GM23338 (cell line): ENCODE results near the gene TUBA4B. TPM values are rescaled to one million over a fixed set of nuclear protein-coding genes. Genes with fewer than 3 reads are reported as not detected.

Source experiments
- ATAC-seq: fragments of 200-7000 bp; cut with Tn5 transposase; 3 replicates; pipeline ENCODE4 v1.9.1; 2020
- DNase-seq: peaks from one replicate; pipeline ENCODE4 v3.0.0-alpha.2; 2015; ENCODE audit warnings: low spot score
- H2AFZ ChIP-seq: fragments of 200-600 bp; sonication (generic); 2 replicates; pipeline ENCODE4 v1.8.0; 2016; ENCODE audit warnings: antibody characterized with exemption, mild to moderate bottlenecking, moderate library complexity
- H3F3A ChIP-seq: fragments of 200-600 bp; sonication (generic); replicated peaks from 2 replicates; pipeline ENCODE4 v1.8.0; 2017; ENCODE audit warnings: antibody characterized with exemption, mixed run types, low read depth
- H3K27ac ChIP-seq: fragments of 200-600 bp; sonication (generic); 2 replicates; pipeline ENCODE4 v1.6.1; 2016; ENCODE audit warnings: low read depth
- H3K27me3 ChIP-seq: fragments of 200-600 bp; sonication (generic); 2 replicates; pipeline ENCODE4 v1.8.0; 2016; ENCODE audit warnings: mild to moderate bottlenecking, mixed run types, moderate library complexity; ENCODE audit not compliant: insufficient read depth
- H3K36me3 ChIP-seq: fragments of 200-600 bp; sonication (generic); 2 replicates; pipeline ENCODE4 v1.8.0; 2016; ENCODE audit warnings: mild to moderate bottlenecking; ENCODE audit not compliant: insufficient read depth
- H3K4me1 ChIP-seq: fragments of 200-600 bp; sonication (generic); 2 replicates; pipeline ENCODE4 v1.8.0; 2016; ENCODE audit warnings: mild to moderate bottlenecking, moderate library complexity; ENCODE audit not compliant: insufficient read depth
- H3K4me2 ChIP-seq: fragments of 200-600 bp; sonication (generic); 2 replicates; pipeline ENCODE4 v1.7.1; 2017; ENCODE audit warnings: mixed run types
- H3K4me3 ChIP-seq: fragments of 200-600 bp; sonication (generic); 2 replicates; pipeline ENCODE4 v1.6.1; 2016; ENCODE audit warnings: mixed run types
- H3K79me2 ChIP-seq: fragments of 200-600 bp; sonication (generic); replicated peaks from 2 replicates; pipeline ENCODE4 v1.8.0; 2017; ENCODE audit warnings: mild to moderate bottlenecking; ENCODE audit not compliant: insufficient read depth
- H3K9me2 ChIP-seq: fragments of 200-600 bp; sonication (generic); 2 replicates; pipeline ENCODE4 v1.8.0; 2017; ENCODE audit not compliant: insufficient read depth
- H4K20me1 ChIP-seq: fragments of 200-600 bp; sonication (generic); replicated peaks from 2 replicates; pipeline ENCODE4 v1.8.0; 2017; ENCODE audit warnings: mild to moderate bottlenecking; ENCODE audit not compliant: insufficient read depth
- H3K27ac Mint-ChIP-seq: 2 replicates; pipeline ENCODE4 v1.8.0; 2020; ENCODE audit warnings: inconsistent platforms, mild to moderate bottlenecking, moderate library complexity, mixed read lengths
- H3K27me3 Mint-ChIP-seq: 3 replicates; pipeline ENCODE4 v1.8.0; 2022; ENCODE audit warnings: low read depth, mild to moderate bottlenecking, moderate library complexity, mixed read lengths, inconsistent platforms; ENCODE audit not compliant: insufficient read depth, poor library complexity
- H3K36me3 Mint-ChIP-seq: 3 replicates; pipeline ENCODE4 v1.8.0; 2021; ENCODE audit warnings: low read depth, mild to moderate bottlenecking, inconsistent platforms, moderate library complexity, mixed read lengths
- H3K4me1 Mint-ChIP-seq: 3 replicates; pipeline ENCODE4 v1.8.0; 2020; ENCODE audit warnings: mild to moderate bottlenecking, inconsistent platforms, mixed read lengths
- H3K4me3 Mint-ChIP-seq: 3 replicates; pipeline ENCODE4 v1.8.0; 2021; ENCODE audit warnings: moderate library complexity, mild to moderate bottlenecking, inconsistent platforms, mixed read lengths
- H3K9me3 Mint-ChIP-seq: 3 replicates; pipeline ENCODE4 v1.8.0; 2020; ENCODE audit warnings: moderate library complexity, mild to moderate bottlenecking, inconsistent platforms, mixed read lengths
- CREB1 ChIP-seq: fragments of 250-450 bp; sonication (Bioruptor Pico); IDR thresholded peaks from 2 replicates; pipeline ENCODE4 v1.5.0; 2020; ENCODE audit warnings: low read depth, mild to moderate bottlenecking, moderate library complexity
- CTCF ChIP-seq, 2 experiments: fragments of 200-600 bp in 1 of 2; sonication (generic) in 1 of 2; conservative IDR thresholded peaks; 2 replicates each; pipeline versions ENCODE4 v1.5.1 to v1.6.1; 2016 to 2017; ENCODE audit warnings: antibody characterized with exemption in 2 of 2, low read depth in 2 of 2, mild to moderate bottlenecking in 2 of 2, moderate library complexity in 1 of 2
- EZH2 ChIP-seq: fragments of 200-600 bp; sonication (generic); IDR thresholded peaks from one replicate; pipeline ENCODE4 v1.8.0; 2017; ENCODE audit warnings: antibody characterized with exemption, mild to moderate bottlenecking, low read depth; ENCODE audit not compliant: unreplicated experiment
- JUNB ChIP-seq: IDR thresholded peaks from one replicate; pipeline ENCODE4 v1.6.1; 2016; ENCODE audit warnings: antibody characterized with exemption; ENCODE audit not compliant: unreplicated experiment
- POLR2AphosphoS5 ChIP-seq: IDR thresholded peaks from 2 replicates; pipeline ENCODE4 v1.6.1; 2016; ENCODE audit warnings: antibody characterized with exemption, low read depth
- ZNF331 ChIP-seq: fragments of 250-450 bp; sonication (Bioruptor Pico); IDR thresholded peaks from 2 replicates; pipeline ENCODE4 v1.5.0; 2020; ENCODE audit warnings: low read depth, mild to moderate bottlenecking, moderate library complexity
- ZNF462 ChIP-seq: fragments of 250-450 bp; sonication (Bioruptor Pico); IDR thresholded peaks from 2 replicates; pipeline ENCODE4 v1.5.0; 2020; ENCODE audit warnings: mild to moderate bottlenecking, moderate library complexity
- polyA plus RNA-seq: library from polyadenylated mRNA; unstranded; fragments of >200 nt; fragmentation: Nextera tagmentation; extraction: Ambion mirVana; gene quantifications from 2 replicates; pipeline ENCODE4 v1.2.1, GENCODE V29; 2016
- total RNA-seq: library from RNA; depleted of rRNA; stranded (reverse); fragments of >200 nt; shearing (Covaris generic); gene quantifications from 2 replicates; pipeline ENCODE4 v1.2.3, GENCODE V29; 2014
- TF ChIP-seq, protein P1 (sequence below): IDR thresholded peaks from 2 replicates; pipeline ENCODE4 v1.6.1; 2016; ENCODE audit warnings: antibody characterized with exemption

Gene TUBA4B
- total and polyA plus RNA-seq, 2 experiments from 2014 or later = 0.14 TPM; not detected in 1

DNA sequence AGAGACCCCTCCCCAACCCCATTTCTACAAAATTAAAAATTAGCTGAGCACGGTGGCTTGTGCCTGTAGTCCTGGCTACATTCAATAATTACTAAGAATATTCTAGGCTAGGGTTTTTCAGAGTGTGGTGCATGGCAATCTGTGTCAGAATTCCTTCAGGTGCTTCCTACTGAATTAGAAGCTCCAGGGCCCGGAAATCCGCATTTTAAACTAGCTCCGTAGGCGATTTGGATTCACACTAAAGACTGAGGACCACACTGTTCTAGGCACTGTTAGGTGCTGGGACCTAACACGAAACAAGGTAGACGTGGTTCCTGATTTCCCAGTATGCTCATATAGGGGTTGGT lies 47.1 kb upstream of the TUBA4B start:
- Histone ChIP-seq H3K27ac (0 out of 2 replicates have a peak overlapping the region, but pooled peaks have one; percentile 74), H3K9me2 (no peaks in the 10 kb centered on the region), H3F3A (peaks cover 15% of the 10 kb centered on the region; the same call in 1 of the 2 replicates), H3K79me2 (no peaks in the 10 kb centered on the region), H2AFZ (peak overlapping the region; percentile 98), H3K27me3 (no peaks in the 10 kb centered on the region), H3K4me3 (peak overlapping the region; percentile 84), H3K4me2 (peak overlapping the region; percentile 96), H4K20me1 (no peaks in the 10 kb centered on the region; the same call in 1 of the 2 replicates), H3K36me3 (no peaks in the 10 kb centered on the region; the same call in 1 of the 2 replicates), H3K4me1 (peaks cover 15% of the 10 kb centered on the region)
- TF ChIP-seq POLR2AphosphoS5 = no peak
- no peak for TF ChIP-seq ZNF462 (CRISPR knock-in tag)
- TF ChIP-seq ZNF331 (CRISPR knock-in tag) = no peak
- no peak for TF ChIP-seq EZH2
- no peak for TF ChIP-seq JUNB
- no peak for TF ChIP-seq CTCF (conservative IDR thresholded peaks at IDR 0.05; ENCODE audit: low read depth in 2 of 2)
- no peak for TF ChIP-seq CREB1 (CRISPR knock-in tag)
- TF ChIP-seq, protein P1, sequence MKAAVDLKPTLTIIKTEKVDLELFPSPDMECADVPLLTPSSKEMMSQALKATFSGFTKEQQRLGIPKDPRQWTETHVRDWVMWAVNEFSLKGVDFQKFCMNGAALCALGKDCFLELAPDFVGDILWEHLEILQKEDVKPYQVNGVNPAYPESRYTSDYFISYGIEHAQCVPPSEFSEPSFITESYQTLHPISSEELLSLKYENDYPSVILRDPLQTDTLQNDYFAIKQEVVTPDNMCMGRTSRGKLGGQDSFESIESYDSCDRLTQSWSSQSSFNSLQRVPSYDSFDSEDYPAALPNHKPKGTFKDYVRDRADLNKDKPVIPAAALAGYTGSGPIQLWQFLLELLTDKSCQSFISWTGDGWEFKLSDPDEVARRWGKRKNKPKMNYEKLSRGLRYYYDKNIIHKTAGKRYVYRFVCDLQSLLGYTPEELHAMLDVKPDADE = no peak
- Mint-ChIP-seq H3K4me3 (peak overlapping the region; percentile 88), H3K27me3 (peaks cover 10% of the 10 kb centered on the region), H3K9me3 (peaks cover 6% of the 10 kb centered on the region; the same call in 2 of the 3 replicates), H3K36me3 (peaks cover 21% of the 10 kb centered on the region), H3K27ac (peak overlapping the region; percentile 87), H3K4me1 (peaks cover 13% of the 10 kb centered on the region; the same call in 2 of the 3 replicates)
- DNase-seq (peak; percentile 15), ATAC-seq (no peak)
